Bronchial epithelial cell (primary cell): Measurements from ENCODE around the gene CAPN10. TPM values are rescaled to one million over a fixed set of nuclear protein-coding genes. Genes with fewer than 3 reads are reported as not detected.

Source experiments
- DNase-seq: peaks from one replicate; pipeline ENCODE4 v3.0.0-alpha.2; 2010; ENCODE audit warnings: low read depth
- FAIRE-seq: peaks from 2 replicates; lab custom pipeline; 2011; peaks lifted over from hg19 to GRCh38; lab: Jason Lieb, UNC
- H3K27me3 ChIP-seq: 2 replicates; pipeline ENCODE4 v1.5.1; 2011; ENCODE audit warnings: low read length; ENCODE audit not compliant: control insufficient read depth, insufficient read depth
- H3K36me3 ChIP-seq: 2 replicates; pipeline ENCODE4 v1.5.1; 2011; ENCODE audit warnings: low read length; ENCODE audit not compliant: control insufficient read depth, insufficient read depth
- H3K4me3 ChIP-seq: 2 replicates; pipeline ENCODE4 v1.5.1; 2011; ENCODE audit warnings: mild to moderate bottlenecking, low read depth, low read length, control low read depth
- total RNA-seq: library from RNA; depleted of rRNA; stranded (reverse); fragments of >200 nt; gene quantifications from 2 replicates; pipeline ENCODE4 v1.2.1, GENCODE V29; 2014
- TF ChIP-seq, protein P1 (sequence below): IDR thresholded peaks from 2 replicates; pipeline ENCODE4 v1.5.1; 2011; ENCODE audit warnings: mild to moderate bottlenecking, moderate library complexity, low read length, control low read depth, inconsistent platforms; ENCODE audit not compliant: insufficient read depth, severe bottlenecking

CAPN10 gene
- total RNA-seq, 1 donor from 2014 or later: 13.4 TPM

DNA sequence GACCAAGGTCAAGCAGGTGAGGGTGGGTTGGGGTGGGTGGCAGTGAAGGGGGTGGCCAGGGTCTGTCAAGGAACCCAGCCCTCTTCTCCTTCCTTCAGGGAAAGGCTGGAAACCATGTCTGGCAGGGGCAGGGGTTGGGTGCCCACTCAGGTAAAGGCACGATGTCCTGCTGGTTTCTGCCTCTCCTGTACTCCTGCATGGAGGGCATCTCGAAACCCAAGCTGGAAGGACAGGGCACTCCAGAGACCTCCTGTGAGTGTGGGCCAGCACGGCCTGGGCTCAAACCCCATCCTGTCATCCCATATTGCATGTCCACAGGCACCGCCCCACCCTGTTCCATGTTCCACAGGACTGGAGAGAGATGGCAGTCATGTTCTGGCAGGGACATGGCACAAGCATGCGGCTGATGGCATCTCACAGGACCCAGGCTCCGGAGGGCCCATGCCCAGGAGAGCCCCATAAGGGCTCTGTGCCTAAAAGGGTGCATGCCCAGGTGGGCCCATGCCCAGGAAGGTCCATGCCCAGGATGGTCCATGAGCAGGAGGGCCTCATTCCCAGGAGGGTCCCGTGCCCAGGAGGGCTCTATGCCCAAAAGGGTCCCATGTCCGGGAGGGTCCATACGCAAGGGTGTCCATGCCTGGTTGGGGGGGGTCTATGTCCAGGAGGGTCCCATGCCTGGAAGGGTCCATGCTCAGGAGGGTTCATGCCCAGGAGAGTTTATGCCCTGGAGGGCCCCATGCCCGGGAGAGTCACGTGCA is 45.2 kb downstream of the CAPN10 start:
- TF ChIP-seq, protein P1, sequence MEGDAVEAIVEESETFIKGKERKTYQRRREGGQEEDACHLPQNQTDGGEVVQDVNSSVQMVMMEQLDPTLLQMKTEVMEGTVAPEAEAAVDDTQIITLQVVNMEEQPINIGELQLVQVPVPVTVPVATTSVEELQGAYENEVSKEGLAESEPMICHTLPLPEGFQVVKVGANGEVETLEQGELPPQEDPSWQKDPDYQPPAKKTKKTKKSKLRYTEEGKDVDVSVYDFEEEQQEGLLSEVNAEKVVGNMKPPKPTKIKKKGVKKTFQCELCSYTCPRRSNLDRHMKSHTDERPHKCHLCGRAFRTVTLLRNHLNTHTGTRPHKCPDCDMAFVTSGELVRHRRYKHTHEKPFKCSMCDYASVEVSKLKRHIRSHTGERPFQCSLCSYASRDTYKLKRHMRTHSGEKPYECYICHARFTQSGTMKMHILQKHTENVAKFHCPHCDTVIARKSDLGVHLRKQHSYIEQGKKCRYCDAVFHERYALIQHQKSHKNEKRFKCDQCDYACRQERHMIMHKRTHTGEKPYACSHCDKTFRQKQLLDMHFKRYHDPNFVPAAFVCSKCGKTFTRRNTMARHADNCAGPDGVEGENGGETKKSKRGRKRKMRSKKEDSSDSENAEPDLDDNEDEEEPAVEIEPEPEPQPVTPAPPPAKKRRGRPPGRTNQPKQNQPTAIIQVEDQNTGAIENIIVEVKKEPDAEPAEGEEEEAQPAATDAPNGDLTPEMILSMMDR: no peak
- DNase-seq (no peak), FAIRE-seq (no peak)
- Histone ChIP-seq H3K4me3 (no peak overlapping the region), H3K27me3 (no peaks in the 10 kb centered on the region), H3K36me3 (no peaks in the 10 kb centered on the region)

GRCh38 chr2:240632306-240632721 is 45.8 kb downstream of the CAPN10 start:
- FAIRE-seq (no peak), DNase-seq (no peak)
- Histone ChIP-seq H3K36me3 (no peaks in the 10 kb centered on the region), H3K4me3 (no peak overlapping the region), H3K27me3 (no peaks in the 10 kb centered on the region)
- TF ChIP-seq, protein P1: no peak

DNA sequence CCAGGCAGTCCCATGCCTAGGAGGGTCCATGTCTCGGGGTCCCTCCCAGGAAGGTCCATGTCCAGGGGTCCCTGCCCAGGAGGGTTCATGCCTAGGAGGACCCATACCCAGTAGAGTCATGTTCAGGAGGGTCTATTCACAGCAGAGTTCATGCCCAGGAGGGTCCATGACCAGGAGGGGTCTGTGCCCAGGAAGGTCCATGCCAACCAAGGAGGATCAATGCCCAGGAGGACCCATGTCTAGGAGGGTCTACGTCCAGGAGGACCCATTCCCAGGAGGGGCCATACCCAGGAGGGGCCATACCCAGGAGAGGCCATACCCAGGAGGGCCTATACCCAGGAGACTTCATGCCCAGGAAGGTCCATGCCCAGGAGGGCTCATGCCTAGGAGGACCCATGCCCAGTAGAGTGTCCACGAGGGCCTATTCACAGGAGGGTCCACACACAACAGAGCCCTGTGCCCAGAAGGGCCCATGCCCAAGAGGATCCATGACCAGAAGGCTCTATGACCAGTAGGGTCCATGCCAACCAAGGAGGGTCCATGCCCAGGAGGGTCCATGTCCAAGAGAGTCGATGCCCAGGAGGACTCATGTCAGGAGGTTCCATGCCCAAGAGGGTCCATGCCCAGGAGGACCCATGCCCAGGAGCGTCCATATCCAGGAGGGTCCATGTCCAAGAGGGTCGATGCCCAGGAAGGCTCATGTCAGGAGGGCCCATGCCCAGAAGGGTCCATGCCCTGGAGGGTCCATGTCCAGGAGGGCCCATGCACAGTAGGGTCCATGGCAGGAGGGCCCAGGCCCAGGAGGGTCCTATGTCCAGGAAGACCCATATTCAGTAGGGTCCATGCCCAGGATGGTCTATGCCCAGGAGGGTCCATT is 48.8 kb downstream of the CAPN10 start:
- Histone ChIP-seq H3K27me3 (no peaks in the 10 kb centered on the region), H3K4me3 (no peak overlapping the region), H3K36me3 (no peaks in the 10 kb centered on the region)
- DNase-seq (no peak), FAIRE-seq (peak; percentile 47)
- TF ChIP-seq, protein P1: no peak

DNA sequence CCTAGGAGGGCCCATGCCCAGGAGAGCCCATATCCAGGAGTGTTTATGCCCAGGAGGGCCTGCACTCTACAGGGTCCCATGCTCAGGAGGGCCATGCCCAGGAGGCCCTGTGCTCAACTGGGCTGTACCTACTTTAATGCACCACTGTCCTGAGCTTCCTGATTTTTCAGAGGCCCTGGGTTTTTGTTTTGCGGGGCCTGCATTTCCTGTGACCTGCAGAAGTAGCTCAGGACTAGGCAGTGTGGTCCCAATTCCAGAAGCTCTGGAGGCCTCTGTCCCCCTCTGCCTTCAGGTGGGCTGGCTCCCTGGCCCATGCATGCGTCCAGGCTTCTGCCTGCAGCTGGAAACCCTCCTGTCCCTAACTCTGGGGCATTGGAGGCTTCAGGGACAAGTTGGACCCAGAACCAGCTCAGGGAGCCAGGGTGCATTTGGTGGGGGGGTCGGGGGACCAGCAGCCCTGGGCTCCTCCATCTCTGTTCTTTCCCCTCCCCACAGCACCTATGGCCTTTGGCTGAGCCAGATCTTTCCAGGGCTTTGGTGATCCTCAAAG is 49.5 kb downstream of the CAPN10 start:
- Histone ChIP-seq H3K4me3 (no peak overlapping the region), H3K27me3 (no peaks in the 10 kb centered on the region), H3K36me3 (no peaks in the 10 kb centered on the region)
- TF ChIP-seq, protein P1: no peak
- FAIRE-seq (no peak), DNase-seq (no peak)

- Histone ChIP-seq H3K4me3 (no peak overlapping the region), H3K27me3 (no peaks in the 10 kb centered on the region), H3K36me3 (no peaks in the 10 kb centered on the region)
- TF ChIP-seq, protein P1: no peak
- DNase-seq (no peak), FAIRE-seq (no peak)
Observed at GRCh38 chr2:240636563-240637115, 50.1 kb downstream of the CAPN10 start.
